ENCODE measurements around the gene OTUD3. TPM values are rescaled to one million over a fixed set of nuclear protein-coding genes. Genes with fewer than 3 reads are reported as not detected.

The OTUD3 gene
- total and polyA plus RNA-seq, 9 of the 15 experiments (the other 6 are each of a cell fraction or from before 2014, with no cell fraction given): 2.0 to 16.6 (median 11.0) TPM

GRCh38 chr1:19882111-19883071 lies at the start of gene OTUD3 (continued):
- TF ChIP-seq ZNF354B (CRISPR knock-in tag; IDR thresholded peaks at IDR 0.05): no peak
- TF ChIP-seq ZBTB7A (IDR thresholded peaks at IDR 0.05; ENCODE audit: borderline replicate concordance, control insufficient read depth, low read depth, low read length): peak; percentile 79
- TF ChIP-seq JUND (IDR thresholded peaks at IDR 0.05; ENCODE audit: borderline replicate concordance, low read depth, low read length): peak; percentile 66; the same call in 1 of the 2 replicates
- TF ChIP-seq JUND (tag; IDR thresholded peaks at IDR 0.05; ENCODE audit: borderline replicate concordance, low read depth, low read length): no peak; the same call in 2 of the 3 replicates
- no peak for TF ChIP-seq E2F4 (CRISPR knock-in tag; IDR thresholded peaks at IDR 0.05; ENCODE audit: low read depth)
- TF ChIP-seq TAF9B (IDR thresholded peaks at IDR 0.05; ENCODE audit: partially characterized antibody): no peak
- no peak for TF ChIP-seq LARP7 (IDR thresholded peaks at IDR 0.05)
- no peak for TF ChIP-seq TBL1XR1 (IDR thresholded peaks at IDR 0.05; ENCODE audit: low read length in 2 of 2)
- no peak for TF ChIP-seq ZNF212 (CRISPR knock-in tag; IDR thresholded peaks at IDR 0.05)
- TF ChIP-seq ETV1 (tag; conservative IDR thresholded peaks at IDR 0.05; ENCODE audit: low read depth): no peak
- TF ChIP-seq ATF2 (CRISPR knock-in tag; IDR thresholded peaks at IDR 0.05): no peak
- TF ChIP-seq ZNF830 (CRISPR knock-in tag; IDR thresholded peaks at IDR 0.05): no peak
- TF ChIP-seq BDP1 (IDR thresholded peaks at IDR 0.05; ENCODE audit: insufficient read depth, insufficient read length): no peak
- TF ChIP-seq SIN3A (IDR thresholded peaks at IDR 0.05; ENCODE audit: borderline replicate concordance in 2 of 2, control insufficient read depth in 1 of 2, low read depth in 2 of 2, low read length in 2 of 2): peak; percentile 41 to 58; a peak in 2 of 4 replicates
- no peak for TF ChIP-seq POLR3A (IDR thresholded peaks at IDR 0.05; ENCODE audit: borderline replicate concordance, extremely low read depth, insufficient read depth, insufficient read length)
- TF ChIP-seq ZBTB17 (CRISPR knock-in tag; IDR thresholded peaks at IDR 0.05): 0 out of 2 replicates have a peak, but pooled peaks have one; percentile 13
- no peak for TF ChIP-seq ZNF707 (CRISPR knock-in tag; conservative IDR thresholded peaks at IDR 0.05)
- TF ChIP-seq HCFC1 (IDR thresholded peaks at IDR 0.05; ENCODE audit: low read depth, low read length): peak; percentile 68
- TF ChIP-seq, protein P1, sequence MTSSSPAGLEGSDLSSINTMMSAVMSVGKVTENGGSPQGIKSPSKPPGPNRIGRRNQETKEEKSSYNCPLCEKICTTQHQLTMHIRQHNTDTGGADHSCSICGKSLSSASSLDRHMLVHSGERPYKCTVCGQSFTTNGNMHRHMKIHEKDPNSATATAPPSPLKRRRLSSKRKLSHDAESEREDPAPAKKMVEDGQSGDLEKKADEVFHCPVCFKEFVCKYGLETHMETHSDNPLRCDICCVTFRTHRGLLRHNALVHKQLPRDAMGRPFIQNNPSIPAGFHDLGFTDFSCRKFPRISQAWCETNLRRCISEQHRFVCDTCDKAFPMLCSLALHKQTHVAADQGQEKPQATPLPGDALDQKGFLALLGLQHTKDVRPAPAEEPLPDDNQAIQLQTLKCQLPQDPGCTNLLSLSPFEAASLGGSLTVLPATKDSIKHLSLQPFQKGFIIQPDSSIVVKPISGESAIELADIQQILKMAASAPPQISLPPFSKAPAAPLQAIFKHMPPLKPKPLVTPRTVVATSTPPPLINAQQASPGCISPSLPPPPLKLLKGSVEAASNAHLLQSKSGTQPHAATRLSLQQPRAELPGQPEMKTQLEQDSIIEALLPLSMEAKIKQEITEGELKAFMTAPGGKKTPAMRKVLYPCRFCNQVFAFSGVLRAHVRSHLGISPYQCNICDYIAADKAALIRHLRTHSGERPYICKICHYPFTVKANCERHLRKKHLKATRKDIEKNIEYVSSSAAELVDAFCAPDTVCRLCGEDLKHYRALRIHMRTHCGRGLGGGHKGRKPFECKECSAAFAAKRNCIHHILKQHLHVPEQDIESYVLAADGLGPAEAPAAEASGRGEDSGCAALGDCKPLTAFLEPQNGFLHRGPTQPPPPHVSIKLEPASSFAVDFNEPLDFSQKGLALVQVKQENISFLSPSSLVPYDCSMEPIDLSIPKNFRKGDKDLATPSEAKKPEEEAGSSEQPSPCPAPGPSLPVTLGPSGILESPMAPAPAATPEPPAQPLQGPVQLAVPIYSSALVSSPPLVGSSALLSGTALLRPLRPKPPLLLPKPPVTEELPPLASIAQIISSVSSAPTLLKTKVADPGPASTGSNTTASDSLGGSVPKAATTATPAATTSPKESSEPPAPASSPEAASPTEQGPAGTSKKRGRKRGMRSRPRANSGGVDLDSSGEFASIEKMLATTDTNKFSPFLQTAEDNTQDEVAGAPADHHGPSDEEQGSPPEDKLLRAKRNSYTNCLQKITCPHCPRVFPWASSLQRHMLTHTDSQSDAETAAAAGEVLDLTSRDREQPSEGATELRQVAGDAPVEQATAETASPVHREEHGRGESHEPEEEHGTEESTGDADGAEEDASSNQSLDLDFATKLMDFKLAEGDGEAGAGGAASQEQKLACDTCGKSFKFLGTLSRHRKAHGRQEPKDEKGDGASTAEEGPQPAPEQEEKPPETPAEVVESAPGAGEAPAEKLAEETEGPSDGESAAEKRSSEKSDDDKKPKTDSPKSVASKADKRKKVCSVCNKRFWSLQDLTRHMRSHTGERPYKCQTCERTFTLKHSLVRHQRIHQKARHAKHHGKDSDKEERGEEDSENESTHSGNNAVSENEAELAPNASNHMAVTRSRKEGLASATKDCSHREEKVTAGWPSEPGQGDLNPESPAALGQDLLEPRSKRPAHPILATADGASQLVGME (CRISPR knock-in tag; IDR thresholded peaks at IDR 0.05): no peak
